HCT116 (cell line): ENCODE measurements around the gene HOXC13. TPM values are rescaled to one million over a fixed set of nuclear protein-coding genes. Genes with fewer than 3 reads are reported as not detected.

Experiments used
- ATAC-seq: fragments of 200-7000 bp; cut with Tn5 transposase; 2 replicates; pipeline ENCODE4 v1.9.1; 2020; ENCODE audit warnings: mild to moderate bottlenecking, moderate library complexity
- BruUV-seq: library from RNA; stranded (reverse); fragments of 400-500 nt; replicated peaks from 2 replicates; lab custom pipeline; 2021; lab: Mats Ljungman, UMichigan
- CTCF ChIA-PET: fragments of 300-600 bp; sonication (Branson Sonifier 250); formaldehyde crosslinking; loops from one replicate; lab custom pipeline; 2021; ENCODE audit warnings: antibody characterized with exemption; lab: Charles Lee
- POLR2A ChIA-PET: fragments of 300-600, 350-600 bp; sonication (Branson Sonifier 250); formaldehyde crosslinking; loops from one replicate; lab custom pipeline; 2021; ENCODE audit warnings: antibody characterized with exemption; lab: Charles Lee
- RAD21 ChIA-PET, 2 experiments: fragments of 300-600 bp; sonication (Branson Sonifier 250); formaldehyde crosslinking; loops; one replicate each; lab custom pipeline; 2023; ENCODE audit warnings: low total read pairs in 2 of 2; ENCODE audit not compliant: uncharacterized antibody in 2 of 2, unreplicated experiment in 2 of 2, low non-redundant PET in 1 of 2; lab: Charles Lee
- DNase-seq: peaks from one replicate; pipeline ENCODE4 v3.0.0-alpha.2; 2010; ENCODE audit warnings: low read depth, low spot score
- H2AFZ ChIP-seq: fragments of 200-600 bp; shearing (Covaris generic), sonication (generic); 2 replicates; pipeline ENCODE4 v1.6.1; 2017; ENCODE audit warnings: low read depth, mixed run types, mixed read lengths, antibody characterized with exemption, low read length; ENCODE audit not compliant: poor library complexity, severe bottlenecking
- H3K27ac ChIP-seq: 2 replicates; pipeline ENCODE4 v1.5.1; 2012; ENCODE audit warnings: low read depth, low read length
- H3K27me3 ChIP-seq: fragments of 200-600 bp; sonication (generic); 2 replicates; pipeline ENCODE4 v1.6.1; 2016; ENCODE audit warnings: mixed run types, low read length, mixed read lengths; ENCODE audit not compliant: insufficient read depth
- H3K36me3 ChIP-seq, 2 experiments: fragments of 200-500 bp in 1 of 2; fragments of 200-600 bp in 1 of 2; sonication (Bioruptor generic) in 1 of 2; sonication (generic) in 1 of 2; 2 replicates each; pipeline versions ENCODE4 v1.5.1 to v1.6.1; 2014 to 2016; ENCODE audit warnings: low read length in 2 of 2, inconsistent platforms in 1 of 2, mixed read lengths in 1 of 2, mixed run types in 1 of 2; ENCODE audit not compliant: insufficient read depth in 2 of 2, control insufficient read depth in 1 of 2
- H3K4me1 ChIP-seq, 2 experiments: fragments of 200-600 bp in 1 of 2; sonication (generic) in 1 of 2; 2 replicates each; pipeline versions ENCODE4 v1.5.1 to v1.6.1; 2012 to 2017; ENCODE audit warnings: low read length in 2 of 2, inconsistent platforms in 1 of 2, mild to moderate bottlenecking in 1 of 2, mixed read lengths in 1 of 2, mixed run types in 1 of 2, moderate library complexity in 1 of 2; ENCODE audit not compliant: insufficient read depth in 2 of 2, control insufficient read depth in 1 of 2
- H3K4me2 ChIP-seq: fragments of 200-600 bp; sonication (generic); 2 replicates; pipeline ENCODE4 v1.6.1; 2017; ENCODE audit warnings: mixed run types, low read length, mixed read lengths
- H3K4me3 ChIP-seq, 2 experiments: fragments of 200-600 bp in 1 of 2; sonication (generic) in 1 of 2; replicated peaks in 1 of 2; 2 replicates each; pipeline ENCODE4 v1.5.1; 2011 to 2016; ENCODE audit warnings: low read length in 2 of 2, control low read depth in 1 of 2, low read depth in 1 of 2, mild to moderate bottlenecking in 1 of 2, mixed read lengths in 1 of 2, mixed run types in 1 of 2
- H3K79me2 ChIP-seq: fragments of 200-600 bp; sonication (generic); 2 replicates; pipeline ENCODE4 v1.6.1; 2017; ENCODE audit warnings: mild to moderate bottlenecking, mixed run types, low read length, moderate library complexity, mixed read lengths; ENCODE audit not compliant: insufficient read depth
- H3K9ac ChIP-seq: fragments of 200-600 bp; sonication (generic); 2 replicates; pipeline ENCODE4 v1.6.1; 2016; ENCODE audit warnings: low read length, mixed read lengths
- H3K9me2 ChIP-seq: fragments of 200-600 bp; sonication (generic), shearing (Covaris generic); 2 replicates; pipeline ENCODE4 v1.6.1; 2017; ENCODE audit warnings: mixed run types, mild to moderate bottlenecking, moderate library complexity; ENCODE audit not compliant: insufficient read depth
- H3K9me3 ChIP-seq, 2 experiments: fragments of 200-500 bp in 1 of 2; fragments of 200-600 bp in 1 of 2; sonication (Bioruptor generic) in 1 of 2; sonication (generic) in 1 of 2; 2 replicates each; pipeline ENCODE4 v1.6.1; 2014 to 2017; ENCODE audit warnings: low read length in 2 of 2, mixed read lengths in 2 of 2, inconsistent platforms in 1 of 2, low read depth in 1 of 2, mild to moderate bottlenecking in 1 of 2, mixed run types in 1 of 2, moderate library complexity in 1 of 2; ENCODE audit not compliant: control insufficient read depth in 1 of 2, insufficient read depth in 1 of 2
- H4K20me1 ChIP-seq: fragments of 200-600 bp; sonication (generic), shearing (Covaris generic); 2 replicates; pipeline ENCODE4 v1.6.1; 2017; ENCODE audit warnings: mixed run types, mild to moderate bottlenecking, moderate library complexity; ENCODE audit not compliant: insufficient read depth
- FOSL1 ChIP-seq: IDR thresholded peaks from 2 replicates; pipeline ENCODE4 v1.6.1; 2012; ENCODE audit warnings: low read depth
- JUND ChIP-seq: IDR thresholded peaks from 2 replicates; pipeline ENCODE4 v1.6.1; 2012
- SP1 ChIP-seq: IDR thresholded peaks from 2 replicates; pipeline ENCODE4 v1.6.1; 2012; ENCODE audit warnings: low read depth
- TCF7L2 ChIP-seq: IDR thresholded peaks from 2 replicates; pipeline ENCODE4 v1.7.0; 2011; ENCODE audit warnings: borderline replicate concordance, inconsistent platforms; ENCODE audit not compliant: insufficient read depth, insufficient read length; ENCODE audit errors: extremely low read depth
- ZNF274 ChIP-seq: fragments of 200-500 bp; sonication (Bioruptor generic); IDR thresholded peaks from 2 replicates; pipeline ENCODE4 v1.6.1; 2014; ENCODE audit warnings: mild to moderate bottlenecking, low read depth, low read length, inconsistent platforms
- intact Hi-C: fragments of 100-400 bp; cut with micrococcal nuclease; formaldehyde crosslinking; loops from 2 replicates; pipeline ENCODE4 v1.10.0; 2022
- total RNA-seq: library from RNA; stranded (reverse); gene quantifications from one replicate; pipeline ENCODE4 v1.2.1, GENCODE V29; 2021; ENCODE audit not compliant: unreplicated experiment
- TF ChIP-seq, protein P1 (sequence below): IDR thresholded peaks from 2 replicates; pipeline ENCODE4 v1.6.1; 2012

HOXC13 gene
- total RNA-seq, 1 experiment from 2014 or later, result 3.8 TPM

DNA sequence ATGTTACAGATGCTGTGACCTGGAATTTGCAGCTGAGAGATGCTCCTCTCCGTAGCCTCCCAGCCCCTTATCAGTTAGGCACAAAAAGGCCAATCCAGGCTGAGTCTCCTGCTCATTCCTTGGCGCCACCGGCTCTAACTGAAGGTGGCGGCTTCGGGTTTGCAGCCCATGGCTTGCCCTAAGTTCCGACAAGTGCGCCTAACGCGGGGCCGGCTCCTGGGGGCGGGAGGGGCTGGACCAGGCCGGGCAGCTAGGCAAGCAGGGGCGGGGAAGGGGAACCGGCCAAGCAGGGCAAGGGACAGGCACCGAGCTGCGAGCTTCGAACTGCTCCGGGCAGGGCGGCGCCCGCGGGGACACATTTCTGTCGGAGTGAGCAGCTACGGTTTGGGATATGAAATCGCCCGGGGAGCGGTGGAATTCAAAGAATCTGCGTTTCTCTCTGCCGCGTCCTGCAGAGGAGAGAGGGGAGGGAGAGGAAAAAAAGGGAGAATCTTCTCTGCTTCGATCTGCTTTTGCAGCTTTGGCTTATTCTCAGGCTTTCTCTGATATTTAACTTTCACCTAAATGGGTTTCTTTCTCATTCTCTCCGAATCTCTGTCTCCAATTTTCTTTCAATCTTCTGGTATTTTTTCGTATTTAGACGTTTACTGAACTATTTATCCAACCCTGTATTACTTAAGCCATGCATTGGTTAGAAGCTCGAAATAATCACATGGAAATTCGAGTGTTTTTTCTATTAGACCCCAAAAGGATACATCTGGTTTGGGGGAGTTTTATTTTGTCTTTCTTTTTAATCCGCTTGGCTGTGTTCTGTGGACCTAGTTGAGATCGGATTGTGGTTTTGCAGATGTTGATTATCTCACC is 14.5 kb downstream of the HOXC13 start:
- no peaks in the 10 kb centered on the region for H3K9me3 ChIP-seq
- TF ChIP-seq JUND (no peak), SP1 (no peak), TCF7L2 (no peak), FOSL1 (no peak), ZNF274 (no peak)
- TF ChIP-seq, protein P1, sequence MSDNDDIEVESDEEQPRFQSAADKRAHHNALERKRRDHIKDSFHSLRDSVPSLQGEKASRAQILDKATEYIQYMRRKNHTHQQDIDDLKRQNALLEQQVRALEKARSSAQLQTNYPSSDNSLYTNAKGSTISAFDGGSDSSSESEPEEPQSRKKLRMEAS, result 0 out of 2 replicates have a peak, but pooled peaks have one; percentile 33
- peak overlapping the region; percentile 99 for H2AFZ ChIP-seq
- H3K4me3 ChIP-seq, result peak overlapping the region; percentile 36 to 49
- POLR2A ChIA-PET, result interaction anchor here (0.7 to 1.1 kb wide), 2 partner anchors 15 to 595 kb away, joined by 3 to 4 read pairs; partner anchors contain the start of gene HOXC13
- CTCF ChIA-PET, result interaction anchor here (0.7 to 1.7 kb wide), 2 partner anchors 207 to 249 kb away, joined by 3 to 6 read pairs; no protein-coding TSS in a partner anchor
- DNase-seq (peak; percentile 13), ATAC-seq (peak; percentile 87)
- no peaks in the 10 kb centered on the region for H3K79me2 ChIP-seq
- peak overlapping the region; percentile 43 for H3K9ac ChIP-seq
- intact Hi-C loops, result no loop called here
- no peak overlapping the region for H3K27ac ChIP-seq
- H3K4me2 ChIP-seq, result peak overlapping the region; percentile 82
- H3K4me1 ChIP-seq, result peaks cover 12 to 15% of the 10 kb centered on the region in 2 experiments
- no TSS peak for BruUV-seq
- H4K20me1 ChIP-seq, result no peaks in the 10 kb centered on the region
- H3K9me2 ChIP-seq, result no peaks in the 10 kb centered on the region
- RAD21 ChIA-PET, result no interaction called here
- no peaks in the 10 kb centered on the region for H3K27me3 ChIP-seq
- H3K36me3 ChIP-seq, result no peaks in the 10 kb centered on the region
